PC-9 (cell line): Measurements from ENCODE around the gene TMEM260. TPM values are rescaled to one million over a fixed set of nuclear protein-coding genes. Genes with fewer than 3 reads are reported as not detected.
A peak's percentile ranks its signal among the peaks of the same experiment; 100 is the strongest.

Experiments used
- BruUV-seq: library from RNA; stranded (reverse); fragments of 400-500 nt; replicated peaks from 2 replicates; lab custom pipeline; 2021; lab: Mats Ljungman, UMichigan
- CTCF ChIA-PET: fragments of 300-600 bp; sonication (Branson Sonifier 250); formaldehyde crosslinking; loops from one replicate; lab custom pipeline; 2022; ENCODE audit warnings: antibody characterized with exemption; lab: Charles Lee
- POLR2A ChIA-PET: fragments of 300-600 bp; sonication (Branson Sonifier 250); formaldehyde crosslinking; loops from one replicate; lab custom pipeline; 2022; ENCODE audit warnings: antibody characterized with exemption; ENCODE audit not compliant: unreplicated experiment; lab: Charles Lee
- DNase-seq, 2 experiments: peaks; one replicate each; pipeline versions ENCODE4 v3.0.0 to v3.0.0-alpha.2; 2015 to 2022; ENCODE audit warnings: mixed read lengths in 1 of 2
- H2AFZ ChIP-seq: fragments of 200-600 bp; sonication (generic); 2 replicates; pipeline ENCODE4 v1.8.1; 2017; ENCODE audit warnings: antibody characterized with exemption
- H3F3A ChIP-seq: fragments of 200-600 bp; sonication (generic); 2 replicates; pipeline ENCODE4 v1.8.1; 2017; ENCODE audit warnings: antibody characterized with exemption, mild to moderate bottlenecking, low read depth; ENCODE audit not compliant: insufficient read depth
- H3K27ac ChIP-seq: fragments of 200-600 bp; sonication (generic); 2 replicates; pipeline ENCODE4 v1.6.1; 2016; ENCODE audit warnings: mixed run types
- H3K27me3 ChIP-seq: fragments of 200-600 bp; sonication (generic); 2 replicates; pipeline ENCODE4 v1.6.1; 2016; ENCODE audit warnings: low read depth, mixed run types; ENCODE audit not compliant: insufficient read depth
- H3K36me3 ChIP-seq: fragments of 200-600 bp; sonication (generic); 2 replicates; pipeline ENCODE4 v1.6.1; 2016; ENCODE audit warnings: low read depth, mixed run types
- H3K4me1 ChIP-seq: fragments of 200-600 bp; sonication (generic); replicated peaks from 2 replicates; pipeline ENCODE4 v1.6.1; 2016; ENCODE audit warnings: mixed run types; ENCODE audit not compliant: insufficient read depth
- H3K4me2 ChIP-seq: fragments of 200-600 bp; sonication (generic); 2 replicates; pipeline ENCODE4 v1.6.1; 2017; ENCODE audit warnings: mixed run types
- H3K4me3 ChIP-seq: fragments of 200-600 bp; sonication (generic); 2 replicates; pipeline ENCODE4 v1.6.1; 2016; ENCODE audit warnings: mixed run types
- H3K79me2 ChIP-seq: fragments of 200-600 bp; sonication (generic); 2 replicates; pipeline ENCODE4 v1.6.1; 2017; ENCODE audit warnings: low read depth, mixed run types
- H3K9me2 ChIP-seq: fragments of 200-600 bp; sonication (generic); 2 replicates; pipeline ENCODE4 v1.8.1; 2017; ENCODE audit warnings: mild to moderate bottlenecking; ENCODE audit not compliant: insufficient read depth
- H3K9me3 ChIP-seq: fragments of 200-600 bp; sonication (generic); 2 replicates; pipeline ENCODE4 v1.8.1; 2016; ENCODE audit warnings: low read depth; ENCODE audit not compliant: insufficient read depth
- H4K20me1 ChIP-seq: fragments of 200-600 bp; sonication (generic); 2 replicates; pipeline ENCODE4 v1.8.1; 2017; ENCODE audit not compliant: insufficient read depth
- EZH2 ChIP-seq: fragments of 200-600 bp; sonication (generic); IDR thresholded peaks from 2 replicates; pipeline ENCODE4 v1.8.0; 2017; ENCODE audit warnings: antibody characterized with exemption, low read depth
- intact Hi-C: fragments of 100-400 bp; cut with micrococcal nuclease; formaldehyde crosslinking; loops from one replicate; pipeline ENCODE4 v1.10.0; 2022; ENCODE audit not compliant: unreplicated experiment
- total RNA-seq: library from RNA; stranded (reverse); gene quantifications from 2 replicates; pipeline ENCODE4 v1.2.3, GENCODE V29; 2021
- TF ChIP-seq, protein P1 (sequence below): fragments of 200-600 bp; sonication (generic); conservative IDR thresholded peaks from 2 replicates; pipeline ENCODE4 v1.6.1; 2017; ENCODE audit warnings: mixed run types, antibody characterized with exemption, mild to moderate bottlenecking, moderate library complexity

TMEM260 gene
- total RNA-seq, 1 experiment from 2014 or later: 12.4 TPM

DNA sequence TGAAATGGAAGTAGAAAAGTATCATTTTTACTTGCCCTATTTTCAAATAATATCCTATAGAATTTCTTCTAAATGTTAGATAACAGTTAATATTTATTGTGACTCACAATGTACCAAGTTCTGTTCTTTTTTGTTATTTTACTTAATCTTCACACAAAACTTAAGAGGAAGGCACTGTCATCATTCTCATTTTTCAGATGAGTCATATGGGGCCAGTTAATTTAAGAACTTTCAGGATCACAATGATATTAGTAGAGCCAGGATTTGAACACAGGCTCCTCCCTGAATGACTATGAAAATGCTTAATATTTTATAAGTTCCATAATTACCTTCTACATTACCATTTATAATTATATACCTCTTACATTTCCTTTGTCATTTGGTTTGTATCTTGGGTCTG lies 10.4 kb upstream of the TMEM260 start:
- intact Hi-C loops: no loop called here
- Histone ChIP-seq H3K27ac (no peak overlapping the region), H3K4me1 (no peaks in the 10 kb centered on the region), H3K4me2 (no peak overlapping the region), H3F3A (no peaks in the 10 kb centered on the region), H3K4me3 (no peak overlapping the region), H3K27me3 (peaks cover 32% of the 10 kb centered on the region), H3K79me2 (no peaks in the 10 kb centered on the region), H4K20me1 (no peaks in the 10 kb centered on the region), H3K9me3 (no peaks in the 10 kb centered on the region), H3K9me2 (no peaks in the 10 kb centered on the region), H2AFZ (no peak overlapping the region), H3K36me3 (no peaks in the 10 kb centered on the region)
- no TSS peak for BruUV-seq
- TF ChIP-seq, protein P1, sequence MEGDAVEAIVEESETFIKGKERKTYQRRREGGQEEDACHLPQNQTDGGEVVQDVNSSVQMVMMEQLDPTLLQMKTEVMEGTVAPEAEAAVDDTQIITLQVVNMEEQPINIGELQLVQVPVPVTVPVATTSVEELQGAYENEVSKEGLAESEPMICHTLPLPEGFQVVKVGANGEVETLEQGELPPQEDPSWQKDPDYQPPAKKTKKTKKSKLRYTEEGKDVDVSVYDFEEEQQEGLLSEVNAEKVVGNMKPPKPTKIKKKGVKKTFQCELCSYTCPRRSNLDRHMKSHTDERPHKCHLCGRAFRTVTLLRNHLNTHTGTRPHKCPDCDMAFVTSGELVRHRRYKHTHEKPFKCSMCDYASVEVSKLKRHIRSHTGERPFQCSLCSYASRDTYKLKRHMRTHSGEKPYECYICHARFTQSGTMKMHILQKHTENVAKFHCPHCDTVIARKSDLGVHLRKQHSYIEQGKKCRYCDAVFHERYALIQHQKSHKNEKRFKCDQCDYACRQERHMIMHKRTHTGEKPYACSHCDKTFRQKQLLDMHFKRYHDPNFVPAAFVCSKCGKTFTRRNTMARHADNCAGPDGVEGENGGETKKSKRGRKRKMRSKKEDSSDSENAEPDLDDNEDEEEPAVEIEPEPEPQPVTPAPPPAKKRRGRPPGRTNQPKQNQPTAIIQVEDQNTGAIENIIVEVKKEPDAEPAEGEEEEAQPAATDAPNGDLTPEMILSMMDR: no peak
- no peak for TF ChIP-seq EZH2
- no peak for DNase-seq
- ChIA-PET CTCF (no interaction called here), POLR2A (no interaction called here)

DNA sequence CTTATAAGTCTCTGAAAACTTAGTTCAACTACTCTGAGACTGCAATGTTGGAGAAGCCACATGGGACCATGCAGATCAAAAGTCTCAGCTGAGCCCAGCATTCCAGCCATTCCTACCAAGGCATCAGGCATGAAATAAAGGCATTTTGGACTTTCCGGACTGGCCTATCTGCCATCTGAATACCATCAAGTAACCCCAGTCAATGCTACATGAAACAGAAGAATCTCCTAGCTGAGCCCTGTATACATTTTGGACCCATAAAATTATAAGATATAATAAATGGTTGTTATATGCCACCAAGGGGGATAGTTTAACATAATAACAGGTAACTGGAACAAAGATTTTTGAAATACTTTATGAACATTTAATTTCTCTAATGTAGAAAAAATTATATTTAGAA lies 9.3 kb upstream of the TMEM260 start:
- intact Hi-C loops: no loop called here
- no peaks in the 10 kb centered on the region for H3K79me2 ChIP-seq
- H3F3A ChIP-seq: no peaks in the 10 kb centered on the region
- TF ChIP-seq, protein P1: no peak
- TF ChIP-seq EZH2: no peak
- H3K4me1 ChIP-seq: no peaks in the 10 kb centered on the region
- POLR2A ChIA-PET: no interaction called here
- no peaks in the 10 kb centered on the region for H3K9me3 ChIP-seq
- no peak overlapping the region for H2AFZ ChIP-seq
- H4K20me1 ChIP-seq: no peaks in the 10 kb centered on the region
- H3K27ac ChIP-seq: no peak overlapping the region
- BruUV-seq: no TSS peak
- CTCF ChIA-PET: no interaction called here
- no peak overlapping the region for H3K4me2 ChIP-seq
- DNase-seq: no peak
- H3K27me3 ChIP-seq: peaks cover 27% of the 10 kb centered on the region
- H3K9me2 ChIP-seq: no peaks in the 10 kb centered on the region
- no peak overlapping the region for H3K4me3 ChIP-seq
- no peaks in the 10 kb centered on the region for H3K36me3 ChIP-seq

- peaks cover under 1% of the 10 kb centered on the region; the same call in 1 of the 2 replicates for H3K36me3 ChIP-seq
- H2AFZ ChIP-seq: peak overlapping the region; percentile 96
- peaks cover 37% of the 10 kb centered on the region for H3K4me1 ChIP-seq
- CTCF ChIA-PET: no interaction called here
- intact Hi-C loops: no loop called here
- H3K4me2 ChIP-seq: peak overlapping the region; percentile 96
- BruUV-seq: TSS peak; percentile 51
- peak overlapping the region; percentile 92 for H3K4me3 ChIP-seq
- H3K79me2 ChIP-seq: peaks cover 48% of the 10 kb centered on the region
- H3F3A ChIP-seq: no peaks in the 10 kb centered on the region
- TF ChIP-seq, protein P1: no peak
- no peak for TF ChIP-seq EZH2
- no peaks in the 10 kb centered on the region for H3K9me2 ChIP-seq
- no peak for DNase-seq
- H3K27me3 ChIP-seq: no peaks in the 10 kb centered on the region
- H3K27ac ChIP-seq: peak overlapping the region; percentile 72; the same call in 1 of the 2 replicates
- peaks cover 14% of the 10 kb centered on the region; the same call in 1 of the 2 replicates for H4K20me1 ChIP-seq
- POLR2A ChIA-PET: no interaction called here
- H3K9me3 ChIP-seq: no peaks in the 10 kb centered on the region
Measured at GRCh38 chr14:56580221-56580711, 668 bp downstream of the TMEM260 start.
